Ramos (cell line): ENCODE measurements around the gene PAFAH1B1.
"Not testable (repeated sequence)": the region's sequence is repeated elsewhere in the genome, so short reads cannot be mapped to it uniquely, and the experiment has no call there.

ENCODE experiments used
- in situ Hi-C: fragments of 300-500 bp; cut with MboI; formaldehyde crosslinking; loops from one replicate; pipeline ENCODE4 v1.14.3; 2022; ENCODE audit warnings: low sequenced_read_pairs; ENCODE audit not compliant: unreplicated experiment

The PAFAH1B1 gene

GRCh38 chr17:2593821-2594721 lies 617 bp downstream of the PAFAH1B1 start:
- in situ Hi-C loops: no loop called here

GRCh38 chr17:2594722-2595599 lies 1.5 kb downstream of the PAFAH1B1 start:
- in situ Hi-C loops: no loop called here

GRCh38 chr17:2595716-2596115 lies 2.3 kb downstream of the PAFAH1B1 start:
- in situ Hi-C loops: no loop called here

- in situ Hi-C loops: no loop called here
Observed at GRCh38 chr17:2598166-2598565, 4.7 kb downstream of the PAFAH1B1 start.

- in situ Hi-C loops: no loop called here
Observed at GRCh38 chr17:2602597-2603017, 9.2 kb downstream of the PAFAH1B1 start.

GRCh38 chr17:2608350-2608913 lies 15.0 kb downstream of the PAFAH1B1 start:
- in situ Hi-C loops: no loop called here

GRCh38 chr17:2609091-2609490 lies 15.6 kb downstream of the PAFAH1B1 start:
- in situ Hi-C loops: no loop called here

GRCh38 chr17:2610195-2611175 lies 17.0 kb downstream of the PAFAH1B1 start:
- in situ Hi-C loops: no loop called here

GRCh38 chr17:2611627-2612026 lies 18.2 kb downstream of the PAFAH1B1 start:
- in situ Hi-C loops: no loop called here

- in situ Hi-C loops: no loop called here
Observed at GRCh38 chr17:2612630-2613029, 19.2 kb downstream of the PAFAH1B1 start.

GRCh38 chr17:2613089-2613808 lies 19.8 kb downstream of the PAFAH1B1 start:
- in situ Hi-C loops: no loop called here

GRCh38 chr17:2615882-2616281 lies 22.4 kb downstream of the PAFAH1B1 start:
- in situ Hi-C loops: no loop called here

- in situ Hi-C loops: no loop called here
Observed at GRCh38 chr17:2621241-2621640, 27.8 kb downstream of the PAFAH1B1 start.

GRCh38 chr17:2621951-2622405 lies 28.5 kb downstream of the PAFAH1B1 start:
- in situ Hi-C loops: not testable (repeated sequence)

- in situ Hi-C loops: not testable (repeated sequence)
Observed at GRCh38 chr17:2622721-2623301, 29.4 kb downstream of the PAFAH1B1 start.

- in situ Hi-C loops: no loop called here
Observed at GRCh38 chr17:2624292-2624731, 30.9 kb downstream of the PAFAH1B1 start.

- in situ Hi-C loops: not testable (repeated sequence)
Observed at GRCh38 chr17:2626626-2627219, 33.3 kb downstream of the PAFAH1B1 start.

- in situ Hi-C loops: not testable (repeated sequence)
Observed at GRCh38 chr17:2628922-2629321, 35.5 kb downstream of the PAFAH1B1 start.
